GM19025 (cell line): ENCODE data around the gene PLPP4.
A peak's percentile ranks its signal among the peaks of the same experiment; 100 is the strongest.
"Not testable (repeated sequence)": the region's sequence is repeated elsewhere in the genome, so short reads cannot be mapped to it uniquely, and the experiment has no call there.

ENCODE experiments used
- ATAC-seq: cut with Tn5 transposase; IDR thresholded peaks from one replicate; pipeline ENCODE4 v1.9.1; 2021; ENCODE audit warnings: mild to moderate bottlenecking, low read depth, moderate library complexity; ENCODE audit not compliant: unreplicated experiment

PLPP4 gene

DNA sequence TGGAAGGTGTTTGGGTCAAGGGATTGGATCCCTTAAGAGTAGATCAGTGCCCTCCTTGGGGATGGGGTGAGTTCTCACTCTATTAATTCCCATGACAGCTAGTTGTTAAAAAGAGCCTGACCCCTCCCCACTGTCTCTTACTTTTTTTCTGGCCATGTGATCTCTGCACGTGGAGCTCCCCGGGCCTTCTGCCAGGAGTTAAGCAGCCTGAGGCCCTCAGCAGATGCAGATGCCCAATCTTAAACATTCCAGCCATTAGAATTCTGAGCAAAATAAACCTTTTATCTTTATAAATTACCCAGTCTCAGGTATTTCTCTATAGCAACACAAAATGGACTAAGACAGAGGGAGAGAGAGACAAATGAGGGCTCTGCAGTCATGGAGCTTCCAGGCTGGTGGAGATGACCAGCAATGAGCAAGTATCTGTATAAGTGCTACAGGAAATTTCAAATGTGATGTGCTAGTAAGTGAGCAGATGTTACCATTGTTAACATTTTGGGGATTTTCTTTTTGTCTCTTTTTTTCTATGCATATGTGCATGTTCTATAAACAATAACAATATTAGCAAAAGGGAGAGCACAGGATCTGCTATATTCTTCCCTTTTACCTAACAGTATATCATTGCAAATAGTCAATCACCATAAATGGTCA lies 26.7 kb downstream of the PLPP4 start:
- no peak for ATAC-seq

DNA sequence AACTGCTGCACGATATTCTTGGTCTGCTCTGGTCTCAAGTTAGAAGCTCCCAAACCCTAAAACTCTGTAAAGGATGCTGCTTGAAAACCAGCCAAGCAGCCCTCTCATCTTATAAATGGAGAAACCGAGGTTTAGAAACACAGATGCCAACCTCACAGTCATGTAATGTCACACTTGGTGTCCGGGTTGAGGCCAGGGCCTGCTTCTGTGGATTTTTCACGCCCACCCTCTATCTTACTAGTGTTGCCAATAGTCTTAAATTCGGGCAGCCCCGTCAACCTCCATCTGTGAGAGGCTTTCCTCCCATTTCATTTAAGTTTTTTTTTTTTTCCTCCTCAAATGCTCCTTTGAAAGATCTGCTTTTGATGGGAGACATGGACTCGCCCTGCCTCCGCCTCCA lies 28.9 kb downstream of the PLPP4 start:
- ATAC-seq, result no peak

GRCh38 chr10:120486671-120487205 lies 29.7 kb downstream of the PLPP4 start:
- ATAC-seq, result no peak

- ATAC-seq, result no peak
These were observed 33.3 kb downstream of the PLPP4 start for GRCh38 chr10:120490288-120490687.

DNA sequence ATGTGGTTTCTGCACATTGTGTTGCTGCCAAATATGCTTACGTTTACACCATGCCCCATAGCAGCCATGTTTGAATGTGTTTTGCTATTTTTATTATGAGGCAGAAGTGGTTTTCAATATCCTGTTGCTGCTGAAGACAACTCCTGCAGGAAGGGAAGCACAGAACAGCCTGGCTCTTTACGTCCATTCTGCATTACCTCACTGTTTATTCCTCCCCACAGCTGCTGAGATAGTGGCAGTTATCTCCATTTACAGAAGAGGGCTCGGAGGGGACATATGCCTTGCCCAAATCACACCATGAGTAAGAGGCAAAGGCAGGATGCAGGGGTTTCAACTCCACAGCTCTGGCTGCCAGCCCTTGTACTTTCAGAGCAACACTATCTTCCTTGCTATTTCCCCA lies 35.3 kb downstream of the PLPP4 start:
- no peak for ATAC-seq

- ATAC-seq, result peak; percentile 58
These were observed 36.6 kb downstream of the PLPP4 start for GRCh38 chr10:120493411-120494312.

- no peak for ATAC-seq
These were observed 37.3 kb downstream of the PLPP4 start for GRCh38 chr10:120494313-120494710.

DNA sequence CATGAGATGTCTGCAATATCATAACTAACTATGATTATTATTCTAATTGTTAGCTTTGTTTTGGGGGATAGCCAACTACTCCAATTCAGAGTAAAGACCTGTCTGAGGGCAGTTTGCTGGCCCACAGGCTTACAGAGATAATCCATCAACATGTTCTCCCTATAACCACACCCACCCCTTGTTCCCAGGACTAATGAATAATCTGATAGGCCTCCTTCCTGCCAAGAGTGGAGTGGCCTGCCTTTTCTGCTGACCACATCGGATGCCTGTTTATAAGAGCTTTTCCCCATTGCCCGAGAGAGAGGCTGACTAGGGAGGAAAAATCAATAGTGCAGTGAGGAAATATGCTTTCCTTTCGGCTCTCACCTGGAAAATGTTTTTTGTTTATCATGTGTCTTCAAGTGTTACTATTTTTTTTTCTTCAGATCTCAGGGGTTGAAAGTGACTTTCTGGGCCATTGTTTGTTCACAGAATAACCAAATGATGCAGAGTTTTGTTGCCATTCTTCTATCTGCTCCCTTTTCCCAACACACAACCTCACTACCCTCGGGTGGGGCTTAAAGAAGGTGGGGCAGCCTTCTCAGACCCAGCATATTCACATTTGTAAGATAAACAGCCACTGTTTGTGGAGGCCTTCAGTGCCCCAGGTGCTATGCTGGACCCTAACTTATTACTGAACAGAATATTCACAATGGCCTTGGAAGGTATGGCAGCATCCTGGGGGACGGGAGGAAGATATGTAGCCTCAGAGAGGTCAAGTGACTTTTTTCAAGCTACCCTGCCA lies 38.4 kb downstream of the PLPP4 start:
- no peak for ATAC-seq

DNA sequence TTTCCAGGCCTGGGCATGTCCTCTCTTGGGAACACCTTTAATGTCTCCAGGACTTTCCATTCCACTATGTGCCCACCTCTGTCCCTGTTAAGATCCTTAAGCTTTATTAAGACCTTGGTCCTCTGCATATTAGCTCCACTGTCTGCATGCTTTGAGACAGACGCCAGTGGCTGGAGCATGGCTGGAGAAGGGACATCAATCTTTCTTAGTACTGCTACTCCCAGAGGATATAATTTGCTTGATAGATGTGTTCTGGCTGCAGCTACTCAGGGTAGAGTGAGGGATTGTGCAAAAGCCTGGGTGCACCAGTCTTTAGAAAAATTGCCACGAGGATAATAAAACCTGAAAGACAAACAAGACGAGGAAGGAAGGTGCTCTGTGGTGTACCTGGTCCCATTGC lies 42.9 kb downstream of the PLPP4 start:
- no peak for ATAC-seq

DNA sequence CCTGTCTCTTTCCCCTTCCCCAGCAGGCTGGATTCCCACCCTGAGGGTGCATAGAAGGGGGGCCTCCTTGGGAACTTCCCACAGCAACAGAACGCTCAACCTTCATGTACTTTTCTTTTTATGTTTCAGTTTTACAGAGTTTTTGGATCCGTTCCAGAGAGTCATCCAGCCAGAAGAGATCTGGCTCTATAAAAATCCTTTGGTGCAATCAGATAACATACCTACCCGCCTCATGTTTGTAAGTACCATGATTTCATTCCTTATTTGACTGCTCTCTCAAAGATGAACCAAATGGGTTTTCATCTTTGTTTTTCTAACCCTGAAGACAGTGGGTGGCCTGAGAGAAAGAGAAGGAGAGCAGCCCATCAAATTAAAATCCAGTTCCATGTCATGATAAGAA lies 46.7 kb downstream of the PLPP4 start:
- no peak for ATAC-seq

GRCh38 chr10:120504227-120504626 lies 47.2 kb downstream of the PLPP4 start:
- ATAC-seq, result not testable (repeated sequence)

- no peak for ATAC-seq
These were observed 48.0 kb downstream of the PLPP4 start for GRCh38 chr10:120505056-120505455.

GRCh38 chr10:120505866-120506265 lies 48.8 kb downstream of the PLPP4 start:
- ATAC-seq, result no peak

DNA sequence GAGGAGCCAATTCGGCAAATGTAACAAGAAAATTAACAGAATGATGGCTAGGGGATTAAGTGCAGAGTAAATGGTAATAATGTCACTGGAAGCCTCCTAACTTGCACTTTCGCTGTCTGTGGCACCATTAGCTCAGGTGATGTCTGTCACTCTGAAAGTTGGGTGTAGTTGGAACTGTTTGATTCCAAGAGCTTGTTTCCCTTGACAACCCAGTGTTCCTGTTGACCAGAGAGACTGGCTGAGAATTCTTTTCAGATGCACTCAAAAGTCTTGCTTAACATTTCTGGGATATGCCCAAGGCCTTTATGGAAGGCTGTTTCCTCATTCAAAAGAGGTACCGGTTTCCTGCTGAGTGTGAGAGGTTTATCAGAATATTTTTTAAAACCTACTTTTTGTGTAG lies 49.6 kb downstream of the PLPP4 start:
- no peak for ATAC-seq

- ATAC-seq, result no peak
These were observed 50.1 kb downstream of the PLPP4 start for GRCh38 chr10:120507175-120507574.

DNA sequence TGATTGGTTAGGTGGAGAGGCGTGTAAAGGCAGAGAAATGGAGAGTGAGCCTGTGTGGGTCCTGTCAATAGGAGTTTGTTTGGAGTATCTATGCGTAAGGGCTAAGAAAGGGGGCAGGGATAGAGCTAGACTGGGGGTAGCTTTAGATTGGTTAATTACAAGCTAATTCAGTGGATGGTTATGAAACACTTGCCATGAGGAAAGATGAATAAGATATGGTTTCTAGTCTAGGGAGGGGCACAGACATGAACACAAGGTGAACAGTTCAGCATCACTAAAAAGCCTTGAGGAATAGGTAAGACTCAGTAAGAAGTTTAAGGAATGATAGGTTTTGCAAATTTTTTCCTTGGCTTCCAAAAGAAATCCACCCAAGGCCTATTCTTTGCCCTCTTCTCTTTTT lies 50.6 kb downstream of the PLPP4 start:
- no peak for ATAC-seq

DNA sequence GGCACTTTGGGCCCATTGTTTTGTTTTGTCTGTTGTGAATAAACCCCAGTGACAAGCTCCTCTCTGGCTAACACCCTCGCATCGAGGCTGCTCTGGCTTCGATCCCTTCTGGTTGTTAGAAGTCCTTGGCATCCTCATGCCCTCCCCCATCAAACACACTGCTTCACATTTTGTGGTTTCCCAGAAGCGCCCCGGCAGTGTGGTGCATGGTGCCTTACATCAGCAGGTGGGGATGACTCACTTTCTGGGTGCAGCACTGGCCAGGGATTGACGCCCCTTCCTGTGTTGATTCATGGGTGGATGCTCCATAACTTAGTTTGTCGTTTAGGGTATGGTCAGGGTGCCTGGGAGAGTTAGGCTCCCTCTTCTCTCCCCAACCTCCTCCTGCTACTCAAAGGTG lies 51.4 kb downstream of the PLPP4 start:
- no peak for ATAC-seq

- no peak for ATAC-seq
These were observed 51.9 kb downstream of the PLPP4 start for GRCh38 chr10:120508966-120509365.

GRCh38 chr10:120511165-120511564 lies 54.1 kb downstream of the PLPP4 start:
- no peak for ATAC-seq

GRCh38 chr10:120513307-120513796 lies 56.3 kb downstream of the PLPP4 start:
- ATAC-seq, result no peak
